ENCODE results near the gene DMC1. TPM values are rescaled to one million over a fixed set of nuclear protein-coding genes. Genes with fewer than 3 reads are reported as not detected.
A peak's percentile ranks its signal among the peaks of the same experiment; 100 is the strongest.
"Not testable (repeated sequence)": the region's sequence is repeated elsewhere in the genome, so short reads cannot be mapped to it uniquely, and the experiment has no call there.

The DMC1 gene
- total RNA-seq = 1.1 TPM

GRCh38 chr22:38569972-38570778, at the start of gene DMC1:
DMC1 (minus strand) TSS chr22:38570183; CDS start chr22:38568256, 1,927 bp downstream.
- peak; percentile 96 for ATAC-seq

- no peak for ATAC-seq
Observed at GRCh38 chr22:38618682-38619081, 48.7 kb upstream of the DMC1 start.

- ATAC-seq = no peak
Observed at GRCh38 chr22:38618258-38618657, 48.3 kb upstream of the DMC1 start.

- ATAC-seq = not testable (repeated sequence)
Observed at GRCh38 chr22:38615064-38615405, 45.1 kb upstream of the DMC1 start.

GRCh38 chr22:38614332-38615063, 44.5 kb upstream of the DMC1 start:
- ATAC-seq = peak; percentile 42

- ATAC-seq = no peak
Observed at GRCh38 chr22:38613588-38613987, 43.6 kb upstream of the DMC1 start.

- ATAC-seq = peak; percentile 42
Observed at GRCh38 chr22:38612217-38613006, 42.4 kb upstream of the DMC1 start.

GRCh38 chr22:38611559-38611958, 41.6 kb upstream of the DMC1 start:
- no peak for ATAC-seq

- ATAC-seq = no peak
Observed at GRCh38 chr22:38610234-38610633, 40.3 kb upstream of the DMC1 start.

- no peak for ATAC-seq
Observed at GRCh38 chr22:38608992-38609750, 39.2 kb upstream of the DMC1 start.

- no peak for ATAC-seq
Observed at GRCh38 chr22:38607680-38608079, 37.7 kb upstream of the DMC1 start.

GRCh38 chr22:38602166-38602565, 32.2 kb upstream of the DMC1 start:
- ATAC-seq = no peak

- ATAC-seq = no peak
Observed at GRCh38 chr22:38601221-38601764, 31.3 kb upstream of the DMC1 start.

- ATAC-seq = no peak
Observed at GRCh38 chr22:38599466-38599865, 29.5 kb upstream of the DMC1 start.

GRCh38 chr22:38582923-38583322, 12.9 kb upstream of the DMC1 start:
- not testable (repeated sequence) for ATAC-seq

GRCh38 chr22:38578505-38578904, 8.5 kb upstream of the DMC1 start:
- ATAC-seq = no peak

GRCh38 chr22:38572065-38572464, 2.1 kb upstream of the DMC1 start:
- no peak for ATAC-seq

GRCh38 chr22:38570779-38571364, 889 bp upstream of the DMC1 start:
- peak; percentile 36 for ATAC-seq

- ATAC-seq = peak; percentile 14
Observed at GRCh38 chr22:38569181-38569971, 607 bp downstream of the DMC1 start.

- ATAC-seq = no peak
Observed at GRCh38 chr22:38567531-38568285, 2.3 kb downstream of the DMC1 start.
